Endometrium (tissue), 2 donors: Measurements from ENCODE around the gene PTN.
"Not testable (repeated sequence)": the region's sequence is repeated elsewhere in the genome, so short reads cannot be mapped to it uniquely, and the experiment has no call there.

Source experiments
- FAIRE-seq: peaks from 2 replicates; lab custom pipeline; 2012; peaks lifted over from hg19 to GRCh38; lab: Jason Lieb, UNC
- donor health status: control.
- donor health status: control.

PTN gene

DNA sequence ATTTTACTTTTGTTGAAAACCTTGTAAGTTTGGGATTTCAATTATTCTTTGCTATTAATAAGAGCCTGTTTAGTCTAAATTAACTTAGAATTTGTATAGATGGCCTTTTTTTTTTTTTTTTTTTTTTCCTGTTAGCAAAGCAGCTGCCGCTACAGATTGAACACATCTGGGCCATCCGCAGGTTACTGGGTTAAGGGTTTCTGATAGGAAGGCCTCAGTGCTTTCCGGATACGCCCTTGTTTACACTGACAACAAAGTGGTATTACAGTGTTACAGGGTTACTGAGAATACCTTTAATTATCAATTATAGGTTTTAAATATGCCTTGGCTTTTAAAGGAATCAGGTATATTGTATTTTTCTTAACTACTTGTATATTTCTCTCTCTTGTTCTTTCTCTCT, 76.8 kb downstream of the PTN start:
- FAIRE-seq, result no peak

DNA sequence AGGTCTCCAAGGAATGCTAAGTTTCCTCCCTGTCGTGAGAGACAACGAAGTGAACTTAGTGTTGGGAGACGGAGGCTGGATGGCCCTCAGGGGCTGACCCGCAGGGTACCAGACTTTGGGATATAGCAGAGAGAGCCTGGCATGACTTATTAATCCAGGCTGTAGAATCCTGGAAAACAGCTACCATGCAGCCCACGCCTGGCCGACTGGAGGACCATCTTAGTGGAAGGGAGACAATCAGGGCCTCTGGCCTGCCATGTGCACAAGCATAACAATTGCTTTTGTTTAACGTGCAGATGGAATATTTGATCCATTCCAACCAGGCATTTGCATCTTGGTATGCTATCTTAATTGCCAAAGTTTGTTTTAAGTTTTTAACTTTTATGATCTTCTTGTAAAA, 78.1 kb downstream of the PTN start:
- FAIRE-seq, result not testable (repeated sequence)

DNA sequence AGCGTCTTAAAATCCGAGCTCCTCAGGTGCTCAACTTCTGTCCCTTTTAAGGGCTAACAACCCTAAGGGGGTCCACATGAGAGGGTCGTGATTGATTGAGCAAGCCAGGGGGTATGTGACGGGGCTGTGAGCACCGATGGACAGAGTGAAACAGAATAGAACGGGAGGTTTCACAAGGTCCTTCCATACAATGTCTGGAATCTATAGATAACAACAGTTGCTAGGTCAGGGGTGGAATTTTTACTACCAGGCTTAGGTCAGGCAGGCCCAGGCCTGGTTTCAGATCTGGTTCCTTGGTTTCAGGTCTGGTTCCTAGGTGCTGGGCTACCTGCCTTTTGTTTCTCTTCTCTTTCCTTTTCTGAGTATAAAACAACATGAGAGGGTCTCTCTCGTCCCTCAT, 80.9 kb downstream of the PTN start:
- FAIRE-seq, result no peak

DNA sequence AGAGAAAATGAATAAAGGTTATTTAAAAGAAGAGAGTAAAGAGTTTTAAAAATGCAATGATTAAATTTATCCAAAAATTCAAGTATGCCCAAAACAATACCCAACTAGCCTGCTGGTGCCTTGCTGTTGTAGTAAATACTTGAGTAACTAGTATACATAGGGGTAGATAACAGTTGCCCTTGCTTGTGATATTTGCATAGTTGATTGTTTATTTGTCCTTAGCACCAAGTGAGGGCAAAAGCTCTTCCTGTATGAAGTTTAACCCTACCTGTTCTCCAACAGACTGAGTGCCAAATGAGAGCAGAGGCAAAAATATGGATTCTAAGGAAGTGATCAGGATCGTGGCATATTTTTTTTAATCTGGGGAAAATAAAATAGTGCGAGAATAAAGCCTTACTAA, 85.0 kb downstream of the PTN start:
- no peak for FAIRE-seq

DNA sequence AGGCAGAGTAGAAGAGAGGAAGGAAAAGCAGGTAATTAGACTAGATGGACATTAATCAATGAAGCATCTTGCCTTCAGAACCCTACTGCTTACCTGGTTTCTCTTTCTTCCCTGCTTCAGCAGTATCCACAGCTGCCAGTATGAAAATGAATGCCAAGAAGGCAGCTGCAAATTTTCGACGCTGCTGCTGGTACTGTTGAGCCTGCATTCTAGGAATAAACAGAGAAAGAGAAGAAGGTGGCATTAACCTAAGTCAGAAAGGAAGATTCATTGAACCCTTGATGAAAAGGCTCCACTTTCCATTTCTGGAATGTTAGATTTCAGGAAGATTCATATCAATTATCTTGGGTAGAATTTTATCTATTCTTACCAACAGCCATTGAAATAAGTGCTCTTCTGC, 88.8 kb downstream of the PTN start:
- FAIRE-seq, result no peak

DNA sequence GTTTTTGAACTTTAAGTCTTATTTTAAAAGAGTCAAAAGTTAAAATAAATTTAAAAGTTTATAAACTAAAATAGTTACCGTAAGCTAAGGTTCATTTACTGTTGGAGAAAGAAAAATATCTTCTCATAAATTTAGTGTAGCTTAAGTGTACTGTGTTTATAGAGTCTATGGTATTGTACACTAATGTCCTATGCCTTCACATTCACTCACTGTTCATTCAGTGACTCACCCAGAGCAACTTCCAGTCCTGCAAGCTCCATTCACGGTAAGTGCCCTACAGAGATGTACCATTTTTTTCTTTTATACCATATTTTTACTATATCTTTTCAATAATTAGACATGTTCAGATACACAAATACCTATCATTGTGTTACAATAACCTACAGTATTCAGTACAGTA, 97.6 kb downstream of the PTN start:
- no peak for FAIRE-seq

DNA sequence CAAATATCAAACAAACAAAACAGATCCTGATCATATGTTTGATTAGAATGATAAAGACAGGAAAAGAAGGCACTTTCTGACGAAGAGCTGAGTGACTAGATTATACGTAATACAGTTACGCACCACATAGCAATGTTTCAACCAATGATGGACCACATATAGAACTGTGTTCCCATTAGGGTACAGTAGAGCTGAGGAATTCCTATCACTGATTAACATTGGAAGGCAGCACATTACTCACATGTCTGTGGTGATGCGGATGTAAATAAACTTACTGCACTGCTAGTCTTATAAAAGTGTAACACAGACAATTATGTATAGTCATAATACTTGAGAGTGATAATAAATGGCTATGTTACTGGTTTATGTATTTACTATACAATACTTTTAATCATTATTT, 98.3 kb downstream of the PTN start:
- FAIRE-seq, result no peak

DNA sequence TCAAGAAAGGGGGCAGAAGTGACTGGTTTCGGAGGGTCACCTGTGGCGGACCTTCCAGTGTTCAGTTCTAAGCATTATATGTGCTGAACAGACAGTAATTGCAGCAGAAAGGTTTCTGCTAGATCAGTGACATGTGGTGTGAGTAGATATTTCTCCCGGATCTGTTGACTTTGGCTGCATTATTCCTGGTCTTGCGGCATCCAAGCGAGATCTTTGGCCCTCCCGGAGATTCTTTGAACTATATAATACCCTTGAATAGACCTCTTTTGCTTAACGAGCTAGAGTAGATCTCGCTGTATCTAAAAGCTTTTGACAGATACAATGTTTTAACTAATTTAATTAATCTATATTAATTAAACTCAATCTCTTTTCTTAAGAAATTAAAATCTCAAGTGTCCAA, 99.8 kb downstream of the PTN start:
- no peak for FAIRE-seq

DNA sequence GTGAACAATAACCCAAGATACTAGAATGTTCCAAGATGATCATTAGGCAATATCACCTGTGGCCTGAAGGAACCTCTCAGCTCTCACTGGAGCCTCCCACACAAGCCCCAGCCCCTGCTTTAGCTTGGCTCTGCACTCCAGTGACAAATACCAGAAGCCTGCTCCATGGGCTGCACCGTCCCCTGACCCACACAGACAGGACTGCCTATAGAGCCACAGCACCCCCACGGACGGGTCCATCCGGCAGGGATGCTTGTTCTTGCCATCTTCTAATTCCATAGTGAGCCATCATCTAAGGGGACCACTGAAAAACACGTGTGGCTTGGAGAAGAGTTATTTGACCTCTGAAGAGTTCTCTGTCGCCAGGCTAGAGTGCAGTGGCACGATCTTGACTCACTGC, 100.9 kb downstream of the PTN start:
- no peak for FAIRE-seq

DNA sequence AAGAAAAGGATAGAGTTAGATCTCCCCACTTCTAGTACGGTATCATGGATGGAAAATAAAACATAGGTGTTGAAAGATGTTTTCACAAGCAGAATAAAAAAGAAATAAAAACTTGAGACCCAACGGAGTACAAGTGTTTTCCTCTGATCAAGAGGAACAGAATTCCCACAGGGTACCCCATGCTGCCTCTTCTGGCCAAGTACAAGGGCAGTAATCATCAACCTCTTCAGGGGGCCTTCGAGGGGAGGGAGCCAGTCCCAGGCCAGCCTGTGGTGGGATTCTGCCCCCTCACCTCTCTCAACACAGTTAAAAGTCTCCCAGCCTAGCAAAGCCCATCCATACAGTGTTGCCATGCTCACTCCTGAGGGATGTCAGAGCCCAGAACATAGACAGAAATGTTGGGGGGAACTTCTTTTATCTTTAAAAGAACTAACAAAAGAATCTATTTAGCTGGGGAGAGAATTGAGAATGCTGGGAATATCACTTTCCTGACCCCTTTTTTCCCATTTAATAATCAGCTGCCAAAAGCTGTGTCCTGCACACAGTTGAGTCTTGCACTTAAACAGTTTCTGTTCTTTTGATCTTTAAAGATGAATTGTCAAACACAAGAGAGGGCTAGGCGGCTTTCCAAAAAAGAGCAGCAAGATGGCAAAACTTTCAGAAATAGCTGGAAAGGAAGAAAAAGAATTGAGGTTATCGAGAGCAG, 101.7 kb downstream of the PTN start:
- FAIRE-seq, result no peak

DNA sequence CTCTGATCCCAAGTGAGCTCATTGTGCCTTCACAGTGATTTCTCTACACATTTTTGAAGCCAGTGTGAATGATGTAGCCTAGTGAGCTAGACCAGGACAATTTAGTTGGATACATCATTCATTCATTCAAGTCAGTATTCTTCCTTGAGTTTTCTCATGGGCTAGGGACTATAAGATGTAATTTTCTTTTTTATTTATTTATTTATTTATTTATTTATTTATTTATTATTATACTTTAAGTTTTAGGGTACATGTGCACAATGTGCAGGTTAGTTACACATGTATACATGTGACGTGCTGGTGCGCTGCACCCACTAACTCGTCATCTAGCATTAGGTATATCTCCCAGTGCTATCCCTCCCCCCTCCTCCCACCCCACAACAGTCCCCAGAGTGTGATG, 104.3 kb downstream of the PTN start:
- FAIRE-seq, result not testable (repeated sequence)

DNA sequence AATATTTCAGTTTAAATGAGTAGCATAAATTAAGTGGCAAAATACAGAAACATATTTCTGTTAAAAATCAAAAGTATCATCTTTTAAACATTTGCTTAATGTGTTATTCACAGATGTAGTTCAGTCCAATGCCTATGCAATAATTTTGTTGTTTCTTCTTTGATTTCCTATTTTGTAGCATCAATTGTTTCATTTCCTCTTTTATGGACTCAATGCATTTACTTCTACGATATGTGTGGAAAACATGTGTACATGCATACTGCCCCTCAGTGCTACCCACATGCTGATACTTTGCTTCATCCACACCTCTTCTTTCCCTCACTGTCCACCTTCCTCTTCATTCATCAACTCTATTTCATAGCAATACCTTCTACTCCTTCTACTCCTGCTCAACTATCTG, 108.1 kb downstream of the PTN start:
- FAIRE-seq, result no peak

DNA sequence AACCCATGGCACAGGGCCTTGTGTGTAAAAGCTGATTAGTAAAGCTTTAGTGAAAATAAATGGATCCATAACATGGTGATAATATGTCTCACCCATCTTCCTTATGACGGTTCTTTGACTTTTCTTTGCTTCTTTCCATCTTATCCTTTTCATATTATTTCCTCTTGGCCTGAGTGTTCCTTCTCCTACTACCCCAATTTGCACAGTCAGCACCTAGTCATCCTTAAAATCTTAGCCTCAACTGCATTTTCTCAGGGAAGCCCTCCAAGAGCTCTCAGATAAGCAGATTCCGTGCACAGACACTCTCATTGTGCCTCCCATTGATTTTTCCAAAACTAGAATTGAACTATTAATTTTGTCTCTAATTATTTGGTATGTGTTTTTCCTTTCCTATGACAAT, 112.4 kb downstream of the PTN start:
- no peak for FAIRE-seq

DNA sequence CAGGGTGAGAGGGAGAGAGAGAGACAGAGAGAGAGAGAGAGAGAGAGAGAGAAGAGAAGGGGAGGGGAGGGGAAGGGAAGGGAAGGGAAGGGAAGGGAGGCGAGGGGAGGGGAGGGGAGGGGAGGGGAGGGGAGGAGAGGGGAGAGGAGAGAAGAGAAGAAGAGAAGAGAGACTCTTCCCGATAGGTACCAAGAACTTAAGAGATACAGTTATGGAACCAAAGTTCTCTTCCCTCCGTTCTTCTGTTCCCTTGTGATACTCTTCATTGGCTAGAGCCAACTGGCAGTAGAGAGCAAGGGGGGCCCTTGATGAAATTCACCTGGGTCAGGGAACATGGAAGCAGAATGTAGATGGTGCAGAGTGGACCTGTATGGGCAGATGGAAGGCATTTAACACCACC, 122.1 kb downstream of the PTN start:
- FAIRE-seq, result no peak

DNA sequence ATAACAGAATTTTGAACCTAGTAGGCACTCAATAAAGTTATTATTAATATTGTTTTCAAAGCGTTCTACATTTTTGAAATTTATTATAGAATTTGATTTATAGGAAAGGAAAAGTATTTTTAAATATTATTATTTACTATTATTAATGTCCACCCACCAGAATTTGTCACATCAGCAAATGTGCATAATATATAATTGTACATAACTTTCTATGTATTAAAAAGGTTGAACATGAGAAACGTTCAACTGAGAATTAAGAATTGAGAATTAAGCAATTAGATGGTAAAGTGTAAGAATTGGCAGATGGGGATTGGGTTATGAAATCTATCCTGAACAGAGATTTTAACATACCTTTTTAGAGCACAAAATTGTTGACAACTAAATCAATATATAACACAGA, 129.8 kb downstream of the PTN start:
- FAIRE-seq, result peak; percentile 43

DNA sequence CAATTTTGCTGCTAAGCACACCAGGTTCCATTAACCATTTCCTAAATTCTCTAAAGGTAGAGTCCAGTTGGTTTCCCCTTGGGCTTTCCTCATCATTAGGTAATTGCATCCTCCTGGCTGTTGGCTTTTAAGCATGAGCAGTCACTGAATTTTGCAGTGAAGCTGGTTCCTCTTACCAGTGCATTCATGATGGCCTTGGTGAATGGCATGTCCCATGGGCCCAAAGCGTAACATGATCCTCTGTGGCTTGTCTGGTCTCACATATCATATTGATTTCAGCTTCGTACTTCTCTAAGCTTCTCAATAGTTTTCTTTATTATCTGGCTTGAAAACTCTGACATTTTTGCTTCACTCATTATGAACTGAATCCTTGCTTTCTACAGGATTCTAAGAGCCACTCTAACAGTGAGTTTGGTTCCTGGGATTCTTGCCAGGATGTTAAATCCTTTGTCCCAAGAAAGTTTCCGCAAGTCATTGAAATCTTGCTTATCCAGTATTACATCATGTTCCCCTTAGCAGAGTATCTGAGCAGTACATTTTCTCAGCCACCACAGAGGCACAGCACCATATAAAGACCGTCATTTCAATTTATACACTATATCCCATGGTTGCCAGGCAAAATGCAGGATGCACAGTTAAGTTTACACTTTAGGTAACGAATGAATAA, 134.2 kb downstream of the PTN start:
- no peak for FAIRE-seq

DNA sequence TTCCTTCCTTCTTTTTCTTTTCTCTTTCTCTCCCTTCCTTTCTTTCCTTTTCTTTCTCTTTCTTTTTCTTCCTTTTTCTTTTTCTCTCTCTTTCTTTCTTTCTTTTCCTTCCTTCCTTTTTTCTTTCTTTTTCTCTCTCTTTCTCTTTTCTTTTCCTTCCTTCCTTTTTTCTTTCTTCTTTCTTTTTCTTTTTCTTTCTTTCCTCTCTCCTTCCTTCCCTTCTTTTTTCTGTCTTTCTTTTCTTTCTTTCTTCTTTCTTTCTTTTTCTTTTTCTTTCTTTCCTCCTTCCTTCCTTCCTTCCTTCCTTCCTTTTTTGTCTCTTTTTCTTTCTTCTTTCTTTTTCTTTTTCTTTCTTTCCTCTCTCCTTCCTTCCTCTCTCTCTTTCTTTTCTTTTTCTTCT, 136.8 kb downstream of the PTN start:
- no peak for FAIRE-seq

DNA sequence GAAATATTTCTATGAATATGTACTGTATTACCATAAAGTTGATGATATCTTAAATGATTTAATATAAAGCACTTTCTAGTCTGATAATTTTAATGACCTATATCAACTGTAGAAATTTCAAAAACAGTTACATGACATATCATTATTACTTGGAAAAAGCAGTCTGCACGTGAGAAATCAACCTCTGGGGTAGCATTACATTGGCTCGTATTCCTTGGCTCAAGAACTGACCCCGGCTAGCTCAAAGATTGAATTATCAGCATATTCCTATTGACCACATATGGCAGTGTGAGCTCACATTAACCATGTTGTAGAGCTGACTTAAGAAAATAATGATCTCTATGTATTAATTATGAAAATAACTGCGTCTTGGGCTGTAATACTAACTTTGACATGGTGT, 139.3 kb downstream of the PTN start:
- FAIRE-seq, result no peak

DNA sequence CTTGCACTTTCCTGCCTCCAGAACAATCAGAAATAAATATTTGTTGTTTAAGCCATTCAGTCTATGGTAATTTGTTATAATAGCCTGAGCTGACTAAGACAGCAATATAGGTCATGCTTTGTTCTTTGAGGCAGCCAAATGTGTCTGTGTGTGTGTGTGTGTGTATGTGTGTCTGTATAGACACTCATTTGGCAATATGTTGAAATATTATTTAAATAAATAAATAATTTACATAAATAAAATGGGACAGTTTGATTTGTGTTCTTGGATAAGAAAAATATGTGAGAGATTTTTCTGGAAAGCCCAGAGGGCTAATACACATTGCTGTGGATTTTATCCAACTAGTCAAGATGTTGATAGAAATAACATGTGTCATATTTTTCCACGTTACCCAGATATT, 140.2 kb downstream of the PTN start:
- FAIRE-seq, result no peak

DNA sequence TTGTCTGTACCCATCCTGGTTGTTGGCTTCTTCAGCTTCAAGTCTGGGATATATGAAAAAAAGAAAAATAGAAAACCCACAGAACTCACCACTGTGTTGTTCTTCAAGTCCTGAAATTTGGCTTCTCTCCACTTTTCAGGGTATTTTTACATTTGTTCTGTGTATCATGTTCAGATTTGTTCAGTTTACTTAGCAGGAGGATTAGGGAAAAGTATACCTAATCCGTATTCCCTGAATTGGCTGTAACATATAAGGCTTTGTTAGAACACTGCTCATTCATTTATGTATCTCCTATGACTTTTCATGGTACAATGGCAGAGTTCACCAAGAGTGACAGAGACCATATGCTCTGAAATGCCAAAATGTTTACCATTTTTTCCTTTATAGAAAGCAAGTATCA, 146.9 kb downstream of the PTN start:
- FAIRE-seq, result no peak

DNA sequence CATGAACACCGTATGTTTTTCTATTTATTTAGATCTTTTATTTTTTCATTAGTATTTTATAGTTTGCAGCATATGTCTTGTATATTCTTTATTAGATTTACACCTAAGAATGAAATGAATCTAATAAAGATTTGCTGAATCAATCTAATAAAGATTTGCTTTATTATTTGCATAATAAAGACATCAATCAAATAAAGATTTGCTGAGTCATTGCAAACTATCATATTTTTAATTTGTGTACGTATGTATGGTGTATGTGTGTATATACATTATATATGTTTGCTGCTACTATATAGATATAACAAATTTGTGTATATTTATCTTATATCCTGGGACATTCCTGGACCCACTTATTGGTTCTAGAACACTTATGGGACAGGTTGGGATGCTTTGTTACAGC, 147.5 kb downstream of the PTN start:
- peak; percentile 57 for FAIRE-seq

DNA sequence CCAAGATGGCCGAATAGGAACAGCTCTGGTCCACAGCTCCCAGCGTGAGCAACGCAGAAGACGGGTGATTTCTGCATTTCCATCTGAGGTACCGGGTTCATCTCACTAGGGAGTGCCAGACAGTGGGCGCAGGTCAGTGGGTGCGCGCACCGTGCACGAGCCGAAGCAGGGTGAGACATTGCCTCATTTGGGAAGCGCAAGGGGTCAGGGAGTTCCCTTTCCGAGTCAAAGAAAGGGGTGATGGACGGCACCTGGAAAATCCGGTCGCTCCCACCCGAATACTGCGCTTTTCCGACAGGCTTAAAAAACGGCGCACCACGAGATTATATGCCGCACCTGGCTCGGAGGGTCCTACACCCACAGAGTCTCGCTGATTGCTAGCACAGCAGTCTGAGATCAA, 161.9 kb downstream of the PTN start:
- FAIRE-seq, result not testable (repeated sequence)
